ENCODE data around the gene PPP2R2B.

Gene PPP2R2B

GRCh38 chr5:146884066-146884626, 5.6 kb upstream of the PPP2R2B start:
- Histone ChIP-seq H3K4me1 (ENCODE audit: control insufficient read depth, insufficient read depth, low read length) (no peaks in the 10 kb centered on the region), H3K9me3 (ENCODE audit: control insufficient read depth, low read length) (no peaks in the 10 kb centered on the region), H3K36me3 (ENCODE audit: control insufficient read depth, insufficient read depth, low read length, severe bottlenecking) (no peaks in the 10 kb centered on the region), H3K27me3 (replicated peaks; ENCODE audit: control insufficient read depth, insufficient read depth, low read length) (peaks cover 3% of the 10 kb centered on the region), H3K9ac (ENCODE audit: low read length) (no peak overlapping the region), H3K4me3 (ENCODE audit: low read length) (no peak overlapping the region)
- DNase-seq (ENCODE audit: low read depth), result no peak

- no peak for DNase-seq (ENCODE audit: low read depth)
- Histone ChIP-seq H3K9ac (ENCODE audit: low read length) (no peak overlapping the region), H3K36me3 (ENCODE audit: control insufficient read depth, insufficient read depth, low read length, severe bottlenecking) (no peaks in the 10 kb centered on the region), H3K9me3 (ENCODE audit: control insufficient read depth, low read length) (no peaks in the 10 kb centered on the region), H3K4me3 (ENCODE audit: low read length) (no peak overlapping the region), H3K27me3 (replicated peaks; ENCODE audit: control insufficient read depth, insufficient read depth, low read length) (peaks cover 9% of the 10 kb centered on the region), H3K4me1 (ENCODE audit: control insufficient read depth, insufficient read depth, low read length) (no peaks in the 10 kb centered on the region)
These were observed 5.0 kb upstream of the PPP2R2B start for GRCh38 chr5:146883511-146883910.

- Histone ChIP-seq H3K27me3 (replicated peaks; ENCODE audit: control insufficient read depth, insufficient read depth, low read length) (peaks cover 16% of the 10 kb centered on the region), H3K36me3 (ENCODE audit: control insufficient read depth, insufficient read depth, low read length, severe bottlenecking) (no peaks in the 10 kb centered on the region), H3K4me1 (ENCODE audit: control insufficient read depth, insufficient read depth, low read length) (peaks cover 11% of the 10 kb centered on the region), H3K4me3 (ENCODE audit: low read length) (no peak overlapping the region), H3K9ac (ENCODE audit: low read length) (no peak overlapping the region), H3K9me3 (ENCODE audit: control insufficient read depth, low read length) (no peaks in the 10 kb centered on the region)
- DNase-seq (ENCODE audit: low read depth), result no peak
These were observed 2.4 kb upstream of the PPP2R2B start for GRCh38 chr5:146880966-146881365.

- Histone ChIP-seq H3K27me3 (replicated peaks; ENCODE audit: control insufficient read depth, insufficient read depth, low read length) (peaks cover 16% of the 10 kb centered on the region), H3K4me3 (ENCODE audit: low read length) (peak overlapping the region; percentile 78), H3K9ac (ENCODE audit: low read length) (no peak overlapping the region), H3K9me3 (ENCODE audit: control insufficient read depth, low read length) (no peaks in the 10 kb centered on the region), H3K36me3 (ENCODE audit: control insufficient read depth, insufficient read depth, low read length, severe bottlenecking) (no peaks in the 10 kb centered on the region), H3K4me1 (ENCODE audit: control insufficient read depth, insufficient read depth, low read length) (peaks cover 11% of the 10 kb centered on the region)
- DNase-seq (ENCODE audit: low read depth), result peak; percentile 32
These were observed 628 bp downstream of the PPP2R2B start for GRCh38 chr5:146877783-146878475.

GRCh38 chr5:146877178-146877681, 1.3 kb downstream of the PPP2R2B start:
- no peaks in the 10 kb centered on the region for H3K36me3 ChIP-seq (ENCODE audit: control insufficient read depth, insufficient read depth, low read length, severe bottlenecking)
- peak overlapping the region; percentile 78 for H3K4me3 ChIP-seq (ENCODE audit: low read length)
- H3K9ac ChIP-seq (ENCODE audit: low read length), result no peak overlapping the region
- no peaks in the 10 kb centered on the region for H3K9me3 ChIP-seq (ENCODE audit: control insufficient read depth, low read length)
- no peak for DNase-seq (ENCODE audit: low read depth)
- peaks cover 11% of the 10 kb centered on the region for H3K4me1 ChIP-seq (ENCODE audit: control insufficient read depth, insufficient read depth, low read length)
- peaks cover 16% of the 10 kb centered on the region for H3K27me3 ChIP-seq (replicated peaks; ENCODE audit: control insufficient read depth, insufficient read depth, low read length)

GRCh38 chr5:146873186-146873917, 5.2 kb downstream of the PPP2R2B start:
- H3K9ac ChIP-seq (ENCODE audit: low read length), result no peak overlapping the region
- peaks cover 11% of the 10 kb centered on the region for H3K4me1 ChIP-seq (ENCODE audit: control insufficient read depth, insufficient read depth, low read length)
- H3K27me3 ChIP-seq (replicated peaks; ENCODE audit: control insufficient read depth, insufficient read depth, low read length), result peaks cover 6% of the 10 kb centered on the region
- no peaks in the 10 kb centered on the region for H3K9me3 ChIP-seq (ENCODE audit: control insufficient read depth, low read length)
- H3K36me3 ChIP-seq (ENCODE audit: control insufficient read depth, insufficient read depth, low read length, severe bottlenecking), result no peaks in the 10 kb centered on the region
- H3K4me3 ChIP-seq (ENCODE audit: low read length), result no peak overlapping the region
- DNase-seq (ENCODE audit: low read depth), result no peak

GRCh38 chr5:146872188-146872587, 6.4 kb downstream of the PPP2R2B start:
- Histone ChIP-seq H3K27me3 (replicated peaks; ENCODE audit: control insufficient read depth, insufficient read depth, low read length) (peaks cover 6% of the 10 kb centered on the region), H3K9ac (ENCODE audit: low read length) (no peak overlapping the region), H3K4me3 (ENCODE audit: low read length) (no peak overlapping the region), H3K4me1 (ENCODE audit: control insufficient read depth, insufficient read depth, low read length) (peaks cover 2% of the 10 kb centered on the region), H3K9me3 (ENCODE audit: control insufficient read depth, low read length) (no peaks in the 10 kb centered on the region), H3K36me3 (ENCODE audit: control insufficient read depth, insufficient read depth, low read length, severe bottlenecking) (no peaks in the 10 kb centered on the region)
- no peak for DNase-seq (ENCODE audit: low read depth)

GRCh38 chr5:146867996-146868708, 10.4 kb downstream of the PPP2R2B start:
- Histone ChIP-seq H3K9ac (ENCODE audit: low read length) (no peak overlapping the region), H3K4me1 (ENCODE audit: control insufficient read depth, insufficient read depth, low read length) (no peaks in the 10 kb centered on the region), H3K9me3 (ENCODE audit: control insufficient read depth, low read length) (no peaks in the 10 kb centered on the region), H3K4me3 (ENCODE audit: low read length) (no peak overlapping the region), H3K36me3 (ENCODE audit: control insufficient read depth, insufficient read depth, low read length, severe bottlenecking) (no peaks in the 10 kb centered on the region), H3K27me3 (replicated peaks; ENCODE audit: control insufficient read depth, insufficient read depth, low read length) (no peaks in the 10 kb centered on the region)
- no peak for DNase-seq (ENCODE audit: low read depth)

GRCh38 chr5:146866263-146866662, 12.3 kb downstream of the PPP2R2B start:
- H3K9ac ChIP-seq (ENCODE audit: low read length), result no peak overlapping the region
- H3K4me1 ChIP-seq (ENCODE audit: control insufficient read depth, insufficient read depth, low read length), result no peaks in the 10 kb centered on the region
- H3K9me3 ChIP-seq (ENCODE audit: control insufficient read depth, low read length), result no peaks in the 10 kb centered on the region
- no peaks in the 10 kb centered on the region for H3K36me3 ChIP-seq (ENCODE audit: control insufficient read depth, insufficient read depth, low read length, severe bottlenecking)
- no peak overlapping the region for H3K4me3 ChIP-seq (ENCODE audit: low read length)
- no peak for DNase-seq (ENCODE audit: low read depth)
- H3K27me3 ChIP-seq (replicated peaks; ENCODE audit: control insufficient read depth, insufficient read depth, low read length), result no peaks in the 10 kb centered on the region

- Histone ChIP-seq H3K27me3 (replicated peaks; ENCODE audit: control insufficient read depth, insufficient read depth, low read length) (no peaks in the 10 kb centered on the region), H3K9ac (ENCODE audit: low read length) (no peak overlapping the region), H3K4me3 (ENCODE audit: low read length) (no peak overlapping the region), H3K36me3 (ENCODE audit: control insufficient read depth, insufficient read depth, low read length, severe bottlenecking) (no peaks in the 10 kb centered on the region), H3K4me1 (ENCODE audit: control insufficient read depth, insufficient read depth, low read length) (peaks cover 12% of the 10 kb centered on the region), H3K9me3 (ENCODE audit: control insufficient read depth, low read length) (no peaks in the 10 kb centered on the region)
- no peak for DNase-seq (ENCODE audit: low read depth)
These were observed 15.9 kb downstream of the PPP2R2B start for GRCh38 chr5:146862641-146863040.
